Testis (tissue), 2 donors: Measurements from ENCODE around the gene EXOC2.

Source experiments
- POLR2A ChIP-seq: fragments of 450-650 bp; IDR thresholded peaks from one replicate; pipeline ENCODE4 v1.6.1; 2017; ENCODE audit warnings: antibody characterized with exemption, mild to moderate bottlenecking, moderate library complexity
- TF ChIP-seq, protein P1 (sequence below), 3 experiments: fragments of 450-650 bp in 2 of 3; fragments of 200-600 bp in 1 of 3; sonication (generic) in 1 of 3; IDR thresholded peaks; one replicate each; pipeline ENCODE4 v1.5.1; 2016 to 2019; ENCODE audit warnings: antibody characterized with exemption in 3 of 3, mild to moderate bottlenecking in 2 of 3, moderate library complexity in 1 of 3

DNA sequence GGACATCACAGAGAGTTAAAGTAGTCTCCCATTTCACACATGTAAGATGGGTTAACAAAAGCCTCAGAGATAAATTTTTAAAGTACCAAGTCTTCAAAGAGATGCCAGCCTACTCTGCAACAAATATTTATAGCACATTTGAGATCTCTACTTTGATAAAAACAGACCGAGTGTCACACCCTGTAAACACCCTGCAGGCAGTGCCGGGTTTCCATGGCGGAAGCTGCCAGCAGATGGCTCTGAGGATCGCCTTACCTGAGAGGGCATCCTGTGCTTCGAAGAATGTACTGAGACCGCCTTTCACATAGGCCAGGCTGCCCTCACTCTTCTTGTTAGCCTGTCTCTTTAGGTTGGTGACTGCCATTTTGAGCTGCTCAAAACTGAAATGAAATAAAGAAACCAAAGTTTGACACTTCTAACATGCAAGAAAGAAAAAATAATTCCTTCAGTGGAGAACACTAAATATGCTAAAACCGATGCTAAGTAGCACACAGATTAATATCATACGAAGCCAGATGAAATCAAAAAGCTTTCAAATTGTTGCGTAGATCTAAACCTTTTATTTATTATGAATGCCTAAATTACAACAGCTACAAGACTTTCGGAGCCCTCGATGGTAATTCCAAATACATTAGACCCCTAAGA lies 75.4 kb downstream of the EXOC2 start:
- TF ChIP-seq, protein P1, sequence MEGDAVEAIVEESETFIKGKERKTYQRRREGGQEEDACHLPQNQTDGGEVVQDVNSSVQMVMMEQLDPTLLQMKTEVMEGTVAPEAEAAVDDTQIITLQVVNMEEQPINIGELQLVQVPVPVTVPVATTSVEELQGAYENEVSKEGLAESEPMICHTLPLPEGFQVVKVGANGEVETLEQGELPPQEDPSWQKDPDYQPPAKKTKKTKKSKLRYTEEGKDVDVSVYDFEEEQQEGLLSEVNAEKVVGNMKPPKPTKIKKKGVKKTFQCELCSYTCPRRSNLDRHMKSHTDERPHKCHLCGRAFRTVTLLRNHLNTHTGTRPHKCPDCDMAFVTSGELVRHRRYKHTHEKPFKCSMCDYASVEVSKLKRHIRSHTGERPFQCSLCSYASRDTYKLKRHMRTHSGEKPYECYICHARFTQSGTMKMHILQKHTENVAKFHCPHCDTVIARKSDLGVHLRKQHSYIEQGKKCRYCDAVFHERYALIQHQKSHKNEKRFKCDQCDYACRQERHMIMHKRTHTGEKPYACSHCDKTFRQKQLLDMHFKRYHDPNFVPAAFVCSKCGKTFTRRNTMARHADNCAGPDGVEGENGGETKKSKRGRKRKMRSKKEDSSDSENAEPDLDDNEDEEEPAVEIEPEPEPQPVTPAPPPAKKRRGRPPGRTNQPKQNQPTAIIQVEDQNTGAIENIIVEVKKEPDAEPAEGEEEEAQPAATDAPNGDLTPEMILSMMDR (IDR thresholded peaks at IDR 0.05) = no peak
- no peak for TF ChIP-seq POLR2A
